ENCODE measurements around the gene TRPM8. TPM values are rescaled to one million over a fixed set of nuclear protein-coding genes. Genes with fewer than 3 reads are reported as not detected.

TRPM8 gene
- total and polyA plus RNA-seq, 2 of the 8 experiments (the other 6 are each of a cell fraction or from before 2014, with no cell fraction given) = 0.18 to 0.54 TPM

DNA sequence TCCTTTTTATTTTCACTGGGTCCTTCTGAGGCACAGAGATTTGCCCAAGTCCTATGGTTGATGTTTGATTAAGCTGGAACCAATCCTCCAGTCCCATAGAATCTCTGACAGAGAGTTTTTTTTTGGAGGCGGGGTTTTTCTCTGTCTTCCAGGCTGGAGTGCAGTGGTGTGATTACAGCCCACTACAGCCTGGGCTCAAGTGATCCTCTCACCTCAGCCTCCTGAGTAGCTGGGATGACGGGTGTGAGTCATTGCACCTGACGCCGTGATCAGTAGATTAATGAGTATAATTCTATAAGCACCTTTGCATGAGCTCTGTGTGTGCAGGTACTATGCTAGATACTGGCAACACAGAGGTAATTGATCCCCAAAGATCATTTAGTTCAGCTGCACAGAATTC, 15.3 kb upstream of the TRPM8 start:
- CTCF ChIA-PET (ENCODE audit: partially characterized antibody) = interaction anchor here (0.7 kb wide), 2 partner anchors 69 to 106 kb away, joined by 3 to 4 read pairs; no protein-coding TSS in a partner anchor
- FAIRE-seq = no peak

More for the DNA sequence above, 15.3 kb upstream of the TRPM8 start:
- WGBS, 2 experiments (ENCODE audit: extremely low coverage in 1 of 2, insufficient coverage in 1 of 2, insufficient read length in 1 of 2, insufficient replicate concordance in 2 of 2, low coverage in 1 of 2, low lambda C conversion rate in 2 of 2, missing lambda C conversion rate in 1 of 2) = 93% methylated on average over 4 of the region's 4 CpGs; no CpG with 5 or more reads in 1 of the 2 experiments
- Histone ChIP-seq H2AFZ (ENCODE audit: low read length) (no peak overlapping the region), H3K9me3 (ENCODE audit: insufficient read depth in 2 of 2, low read depth in 1 of 2, low read length in 1 of 2) (no peaks in the 10 kb centered on the region), H3K56ac (replicated peaks; ENCODE audit: insufficient read length, low read depth, low read length) (no peak overlapping the region), H3K4me2 (ENCODE audit: insufficient read depth in 1 of 2, low read depth in 2 of 2, low read length in 2 of 2) (no peak overlapping the region), H3K4me3 (ENCODE audit: extremely low read depth in 1 of 4, insufficient read depth in 2 of 4, low read depth in 3 of 4, low read length in 4 of 4) (no peak overlapping the region), H3K27ac (ENCODE audit: low read depth, low read length) (no peak overlapping the region), H3K79me2 (ENCODE audit: control insufficient read depth in 1 of 2, insufficient read depth in 2 of 2, low read length in 2 of 2) (no peaks in the 10 kb centered on the region), H3K18ac (ENCODE audit: extremely low read depth, low read length) (no peak overlapping the region), H3K27me3 (replicated peaks in 1 of 4; ENCODE audit: control insufficient read depth in 3 of 4, extremely low read depth in 1 of 4, insufficient read depth in 3 of 4, low read length in 3 of 4) (peaks cover 0 to 1% (median 0%) of the 10 kb centered on the region in 4 experiments; a peak in 1 of 7 replicates), H3K9ac (replicated peaks in 1 of 4; ENCODE audit: extremely low read depth in 1 of 4, low read depth in 3 of 4, low read length in 3 of 4) (no peak overlapping the region), H4K91ac (replicated peaks; ENCODE audit: insufficient read length, low read length) (no peak overlapping the region), H4K20me1 (replicated peaks in 1 of 2; ENCODE audit: control insufficient read depth in 1 of 2, insufficient read depth in 2 of 2, low read length in 2 of 2) (no peaks in the 10 kb centered on the region), H2BK5ac (ENCODE audit: low read depth, low read length) (no peak overlapping the region), H2BK120ac (replicated peaks; ENCODE audit: low read depth, low read length) (no peak overlapping the region), H2AK5ac (ENCODE audit: low read depth, low read length) (no peak overlapping the region), H3K79me1 (ENCODE audit: low read depth, low read length) (no peaks in the 10 kb centered on the region), H3K4me1 (replicated peaks in 1 of 4; ENCODE audit: control insufficient read depth in 3 of 4, insufficient read depth in 4 of 4, low read length in 3 of 4) (no peaks in the 10 kb centered on the region), H4K5ac (ENCODE audit: insufficient read length, low read depth, low read length) (no peak overlapping the region), H3K4ac (replicated peaks; ENCODE audit: insufficient read length, low read depth, low read length) (no peak overlapping the region), H3K14ac (ENCODE audit: insufficient read length) (no peak overlapping the region), H3K36me3 (ENCODE audit: control insufficient read depth in 2 of 4, insufficient read depth in 4 of 4, low read length in 3 of 4) (no peaks in the 10 kb centered on the region), H3K23me2 (ENCODE audit: low read depth, low read length) (no peaks in the 10 kb centered on the region; the same call in 1 of the 2 replicates), H2BK20ac (ENCODE audit: low read length) (no peak overlapping the region), H2BK12ac (ENCODE audit: low read depth, low read length) (no peak overlapping the region), H3K23ac (ENCODE audit: insufficient read length) (no peak overlapping the region), H2BK15ac (ENCODE audit: low read length) (no peak overlapping the region), H4K8ac (ENCODE audit: extremely low read depth, insufficient read depth, low read length) (no peak overlapping the region)
- DNase-seq (ENCODE audit: low read depth in 1 of 2, low spot score in 2 of 2) = no peak
- POLR2A ChIA-PET (ENCODE audit: partially characterized antibody) = interaction anchor here (1.0 kb wide), 1 partner anchor 8 kb away, joined by 3 read pairs; no protein-coding TSS in a partner anchor
